Caco-2 (cell line): Measurements from ENCODE around the gene PRKAA1. TPM values are rescaled to one million over a fixed set of nuclear protein-coding genes. Genes with fewer than 3 reads are reported as not detected.

ENCODE experiments used
- BruUV-seq: library from RNA; stranded (reverse); fragments of 400-500 nt; replicated peaks from 2 replicates; lab custom pipeline; 2021; lab: Mats Ljungman, UMichigan
- CTCF ChIA-PET: fragments of 300-600 bp; sonication (Branson Sonifier 250); formaldehyde crosslinking; loops from one replicate; lab custom pipeline; 2022; ENCODE audit warnings: antibody characterized with exemption; lab: Charles Lee
- POLR2A ChIA-PET: fragments of 300-600 bp; sonication (Branson Sonifier 250); formaldehyde crosslinking; loops from one replicate; lab custom pipeline; 2022; ENCODE audit warnings: antibody characterized with exemption; lab: Charles Lee
- DNase-seq, 2 experiments: peaks; one replicate each; pipeline versions ENCODE4 v3.0.0 to v3.0.0-alpha.2; 2020 to 2022
- H3K27me3 ChIP-seq: replicated peaks from 2 replicates; pipeline ENCODE4 v1.6.0; 2011; ENCODE audit warnings: low read length; ENCODE audit not compliant: control insufficient read depth, insufficient read depth
- H3K36me3 ChIP-seq: 2 replicates; pipeline ENCODE4 v1.5.1; 2011; ENCODE audit warnings: low read length; ENCODE audit not compliant: control insufficient read depth, insufficient read depth
- H3K4me1 ChIP-seq: fragments of 250-450 bp; sonication (Bioruptor Pico); 2 replicates; pipeline ENCODE4 v1.5.1; 2020; ENCODE audit warnings: mild to moderate bottlenecking
- H3K4me3 ChIP-seq: 2 replicates; pipeline ENCODE4 v1.5.1; 2011; ENCODE audit warnings: low read depth, mild to moderate bottlenecking, control low read depth, low read length
- H3K9me3 ChIP-seq: fragments of 250-450 bp; sonication (Bioruptor Pico); 2 replicates; pipeline ENCODE4 v1.5.1; 2020; ENCODE audit warnings: mild to moderate bottlenecking, moderate library complexity
- H3K27ac Mint-ChIP-seq: one replicate; pipeline ENCODE4 v1.8.0; 2022; ENCODE audit warnings: mixed read lengths; ENCODE audit not compliant: unreplicated experiment
- H3K27me3 Mint-ChIP-seq: one replicate; pipeline ENCODE4 v1.8.0; 2022; ENCODE audit warnings: mixed read lengths; ENCODE audit not compliant: insufficient read depth, unreplicated experiment
- H3K36me3 Mint-ChIP-seq: one replicate; pipeline ENCODE4 v1.8.0; 2022; ENCODE audit warnings: mild to moderate bottlenecking, mixed read lengths; ENCODE audit not compliant: insufficient read depth, unreplicated experiment
- H3K4me1 Mint-ChIP-seq: one replicate; pipeline ENCODE4 v1.8.0; 2022; ENCODE audit warnings: low read depth, mixed read lengths; ENCODE audit not compliant: unreplicated experiment
- H3K4me3 Mint-ChIP-seq: one replicate; pipeline ENCODE4 v1.8.0; 2022; ENCODE audit warnings: mild to moderate bottlenecking, moderate library complexity, mixed read lengths; ENCODE audit not compliant: unreplicated experiment
- H3K9me3 Mint-ChIP-seq: one replicate; pipeline ENCODE4 v1.8.0; 2022; ENCODE audit warnings: mixed read lengths; ENCODE audit not compliant: unreplicated experiment
- intact Hi-C: fragments of 100-400 bp; cut with micrococcal nuclease; formaldehyde crosslinking; loops from one replicate; pipeline ENCODE4 v1.10.0; 2022; ENCODE audit not compliant: unreplicated experiment
- total RNA-seq: library from RNA; stranded (reverse); gene quantifications from 2 replicates; pipeline ENCODE4 v1.2.3, GENCODE V29; 2022
- TF ChIP-seq, protein P1 (sequence below), 2 experiments: fragments of 200-600 bp in 1 of 2; IDR thresholded peaks; 1 replicate in 1 of 2; 2 replicates in 1 of 2; pipeline versions ENCODE4 v1.5.1 to v1.8.0; 2011 to 2022; ENCODE audit warnings: antibody characterized with exemption in 1 of 2, control low read depth in 1 of 2, inconsistent platforms in 1 of 2, low read depth in 1 of 2, low read length in 1 of 2, mild to moderate bottlenecking in 1 of 2, moderate library complexity in 1 of 2; ENCODE audit not compliant: insufficient read depth in 1 of 2, severe bottlenecking in 1 of 2, unreplicated experiment in 1 of 2

Gene PRKAA1
- total RNA-seq, 1 experiment from 2014 or later: 64.6 TPM

DNA sequence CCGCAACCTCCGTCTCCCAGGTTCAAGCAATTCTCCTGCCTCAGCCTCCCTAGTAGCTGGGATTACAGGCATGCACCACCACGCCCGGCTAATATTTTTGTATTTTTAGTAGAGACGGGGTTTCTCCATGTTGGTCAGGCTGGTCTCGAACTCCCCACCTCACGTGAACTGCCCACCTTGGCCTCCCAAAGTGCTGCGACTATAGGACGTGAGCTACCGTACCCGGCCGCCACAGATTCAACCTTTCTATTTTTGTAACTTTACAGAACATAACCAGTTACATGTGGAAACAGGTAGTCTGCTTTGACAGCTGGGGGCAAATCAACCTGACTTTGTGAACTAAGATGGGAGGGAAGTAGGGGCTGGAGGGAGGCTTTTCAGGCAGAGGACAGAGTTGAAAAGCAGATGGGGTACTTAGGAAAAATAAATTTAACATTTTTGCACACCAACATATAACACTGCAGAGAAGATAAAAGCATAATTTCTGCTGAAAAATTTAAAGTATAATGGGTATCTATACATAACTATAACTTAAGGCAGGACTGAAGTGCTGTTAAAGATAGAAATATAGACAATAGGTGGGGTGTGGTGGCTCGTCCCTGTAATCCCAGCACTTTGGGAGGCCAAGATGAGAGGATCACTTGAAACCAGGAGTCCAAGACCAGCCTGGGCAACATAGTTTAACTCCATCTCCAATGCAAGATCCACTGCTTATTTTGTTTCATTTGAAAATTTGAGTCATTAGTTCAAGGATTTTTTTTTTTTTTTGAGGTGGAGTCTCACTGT is 31.8 kb upstream of the PRKAA1 start:
- intact Hi-C loops: no loop called here
- POLR2A ChIA-PET: no interaction called here
- no peaks in the 10 kb centered on the region for H3K27me3 Mint-ChIP-seq
- peaks cover 99% of the 10 kb centered on the region for H3K36me3 Mint-ChIP-seq
- H3K4me1 Mint-ChIP-seq: peaks cover 23% of the 10 kb centered on the region
- H3K4me3 Mint-ChIP-seq: no peak overlapping the region
- peak overlapping the region; percentile 83 for H3K27ac Mint-ChIP-seq
- no peaks in the 10 kb centered on the region for H3K9me3 Mint-ChIP-seq
- no peak overlapping the region for H3K4me3 ChIP-seq
- H3K9me3 ChIP-seq: no peaks in the 10 kb centered on the region
- H3K36me3 ChIP-seq: peaks cover 18% of the 10 kb centered on the region
- no peak for DNase-seq
- TF ChIP-seq, protein P1, sequence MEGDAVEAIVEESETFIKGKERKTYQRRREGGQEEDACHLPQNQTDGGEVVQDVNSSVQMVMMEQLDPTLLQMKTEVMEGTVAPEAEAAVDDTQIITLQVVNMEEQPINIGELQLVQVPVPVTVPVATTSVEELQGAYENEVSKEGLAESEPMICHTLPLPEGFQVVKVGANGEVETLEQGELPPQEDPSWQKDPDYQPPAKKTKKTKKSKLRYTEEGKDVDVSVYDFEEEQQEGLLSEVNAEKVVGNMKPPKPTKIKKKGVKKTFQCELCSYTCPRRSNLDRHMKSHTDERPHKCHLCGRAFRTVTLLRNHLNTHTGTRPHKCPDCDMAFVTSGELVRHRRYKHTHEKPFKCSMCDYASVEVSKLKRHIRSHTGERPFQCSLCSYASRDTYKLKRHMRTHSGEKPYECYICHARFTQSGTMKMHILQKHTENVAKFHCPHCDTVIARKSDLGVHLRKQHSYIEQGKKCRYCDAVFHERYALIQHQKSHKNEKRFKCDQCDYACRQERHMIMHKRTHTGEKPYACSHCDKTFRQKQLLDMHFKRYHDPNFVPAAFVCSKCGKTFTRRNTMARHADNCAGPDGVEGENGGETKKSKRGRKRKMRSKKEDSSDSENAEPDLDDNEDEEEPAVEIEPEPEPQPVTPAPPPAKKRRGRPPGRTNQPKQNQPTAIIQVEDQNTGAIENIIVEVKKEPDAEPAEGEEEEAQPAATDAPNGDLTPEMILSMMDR (IDR thresholded peaks at IDR 0.05; ENCODE audit: insufficient read depth in 1 of 2, low read depth in 1 of 2, low read length in 1 of 2, severe bottlenecking in 1 of 2, unreplicated experiment in 1 of 2): no peak
- peaks cover 18% of the 10 kb centered on the region for H3K4me1 ChIP-seq
- no peaks in the 10 kb centered on the region for H3K27me3 ChIP-seq
- no TSS peak for BruUV-seq
- CTCF ChIA-PET: no interaction called here

- BruUV-seq: no TSS peak
- POLR2A ChIA-PET: interaction anchor here (0.6 kb wide), 1 partner anchor 30 kb away, joined by 5 read pairs; the partner anchor contains the start of gene PRKAA1
- peak overlapping the region; percentile 83 for H3K27ac Mint-ChIP-seq
- CTCF ChIA-PET: no interaction called here
- Histone ChIP-seq H3K4me3 (no peak overlapping the region), H3K27me3 (no peaks in the 10 kb centered on the region), H3K9me3 (no peaks in the 10 kb centered on the region), H3K4me1 (peaks cover 18% of the 10 kb centered on the region), H3K36me3 (peaks cover 18% of the 10 kb centered on the region)
- no peak overlapping the region for H3K4me3 Mint-ChIP-seq
- TF ChIP-seq, protein P1 (IDR thresholded peaks at IDR 0.05; ENCODE audit: insufficient read depth in 1 of 2, low read depth in 1 of 2, low read length in 1 of 2, severe bottlenecking in 1 of 2, unreplicated experiment in 1 of 2): no peak
- H3K4me1 Mint-ChIP-seq: peaks cover 23% of the 10 kb centered on the region
- no peaks in the 10 kb centered on the region for H3K27me3 Mint-ChIP-seq
- H3K36me3 Mint-ChIP-seq: peaks cover 93% of the 10 kb centered on the region
- intact Hi-C loops: no loop called here
- DNase-seq: no peak
- H3K9me3 Mint-ChIP-seq: no peaks in the 10 kb centered on the region
These were observed 30.8 kb upstream of the PRKAA1 start for GRCh38 chr5:40828690-40829661.

- H3K27me3 ChIP-seq: no peaks in the 10 kb centered on the region
- Mint-ChIP-seq H3K36me3 (peaks cover 85% of the 10 kb centered on the region), H3K4me1 (peaks cover 23% of the 10 kb centered on the region), H3K27ac (peak overlapping the region; percentile 83), H3K9me3 (no peaks in the 10 kb centered on the region), H3K4me3 (no peak overlapping the region), H3K27me3 (no peaks in the 10 kb centered on the region)
- peaks cover 13% of the 10 kb centered on the region for H3K4me1 ChIP-seq
- TF ChIP-seq, protein P1 (IDR thresholded peaks at IDR 0.05; ENCODE audit: insufficient read depth in 1 of 2, low read depth in 1 of 2, low read length in 1 of 2, severe bottlenecking in 1 of 2, unreplicated experiment in 1 of 2): no peak
- H3K36me3 ChIP-seq: peaks cover 16% of the 10 kb centered on the region
- intact Hi-C loops: no loop called here
- no TSS peak for BruUV-seq
- no peaks in the 10 kb centered on the region for H3K9me3 ChIP-seq
- H3K4me3 ChIP-seq: no peak overlapping the region
- ChIA-PET CTCF (no interaction called here), POLR2A (interaction anchor here (0.6 kb wide), 1 partner anchor 1457 kb away, joined by 3 read pairs; no protein-coding TSS in a partner anchor)
- no peak for DNase-seq
These were observed 30.0 kb upstream of the PRKAA1 start for GRCh38 chr5:40828021-40828631.
